Ishikawa (cell line): ENCODE results near the gene SLC6A6.

ENCODE experiments used
- CEBPB ChIP-seq: IDR thresholded peaks from 2 replicates; pipeline ENCODE4 v1.6.1; 2012
- CREB1 ChIP-seq: IDR thresholded peaks from 2 replicates; pipeline ENCODE4 v1.6.1; 2012; ENCODE audit warnings: low read depth
- EGR1 ChIP-seq: IDR thresholded peaks from 2 replicates; pipeline ENCODE4 v1.6.1; 2012
- EP300 ChIP-seq: IDR thresholded peaks from 2 replicates; pipeline ENCODE4 v1.6.1; 2012; ENCODE audit warnings: borderline replicate concordance
- NFIC ChIP-seq: IDR thresholded peaks from 2 replicates; pipeline ENCODE4 v1.6.1; 2012
- RAD21 ChIP-seq: IDR thresholded peaks from 2 replicates; pipeline ENCODE4 v1.6.1; 2012; ENCODE audit warnings: low read depth
- TAF1 ChIP-seq: IDR thresholded peaks from 2 replicates; pipeline ENCODE4 v1.6.1; 2012; ENCODE audit warnings: low read depth, mild to moderate bottlenecking
- TCF12 ChIP-seq: IDR thresholded peaks from 2 replicates; pipeline ENCODE4 v1.6.1; 2012; ENCODE audit warnings: low read depth
- YY1 ChIP-seq: IDR thresholded peaks from 2 replicates; pipeline ENCODE4 v1.6.1; 2012; ENCODE audit warnings: low read depth
- ZBTB7A ChIP-seq: IDR thresholded peaks from 2 replicates; pipeline ENCODE4 v1.6.1; 2012; ENCODE audit warnings: low read depth
- TF ChIP-seq, protein P1 (sequence below): IDR thresholded peaks from 2 replicates; pipeline ENCODE4 v1.6.1; 2012; ENCODE audit warnings: low read depth, mild to moderate bottlenecking
- TF ChIP-seq, protein P2 (sequence below): IDR thresholded peaks from 2 replicates; pipeline ENCODE4 v1.6.1; 2012

DNA sequence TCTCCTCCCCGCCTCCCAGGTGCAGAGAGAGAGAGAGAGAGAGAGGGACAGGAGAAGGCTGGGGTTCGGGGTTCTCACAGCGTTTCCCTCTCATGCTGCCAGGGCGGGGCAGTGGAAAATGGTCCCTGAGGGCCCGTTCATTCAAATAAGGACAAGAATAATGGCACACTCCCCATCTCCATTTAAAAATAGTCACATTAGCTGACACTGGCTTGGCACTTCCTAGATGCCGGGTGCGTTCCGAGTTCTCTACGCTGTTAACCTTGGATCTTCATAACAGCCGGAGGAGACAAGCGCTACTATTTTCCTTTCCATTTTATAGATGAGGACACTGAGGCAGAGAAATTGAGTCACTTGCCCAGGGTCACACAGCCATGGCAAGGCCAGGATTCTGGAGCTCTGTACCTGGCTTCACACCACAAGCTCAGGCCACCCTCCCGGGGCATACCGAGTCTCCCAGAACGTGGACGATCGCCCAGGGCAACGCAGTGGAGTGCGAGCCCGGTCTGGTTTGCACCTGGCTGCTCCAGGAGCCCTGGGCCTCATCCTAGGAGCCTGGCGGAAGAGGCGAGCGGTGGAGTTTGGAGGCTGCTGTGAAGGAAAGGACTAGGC, 608 bp upstream of the SLC6A6 start:
- TF ChIP-seq, protein P1, sequence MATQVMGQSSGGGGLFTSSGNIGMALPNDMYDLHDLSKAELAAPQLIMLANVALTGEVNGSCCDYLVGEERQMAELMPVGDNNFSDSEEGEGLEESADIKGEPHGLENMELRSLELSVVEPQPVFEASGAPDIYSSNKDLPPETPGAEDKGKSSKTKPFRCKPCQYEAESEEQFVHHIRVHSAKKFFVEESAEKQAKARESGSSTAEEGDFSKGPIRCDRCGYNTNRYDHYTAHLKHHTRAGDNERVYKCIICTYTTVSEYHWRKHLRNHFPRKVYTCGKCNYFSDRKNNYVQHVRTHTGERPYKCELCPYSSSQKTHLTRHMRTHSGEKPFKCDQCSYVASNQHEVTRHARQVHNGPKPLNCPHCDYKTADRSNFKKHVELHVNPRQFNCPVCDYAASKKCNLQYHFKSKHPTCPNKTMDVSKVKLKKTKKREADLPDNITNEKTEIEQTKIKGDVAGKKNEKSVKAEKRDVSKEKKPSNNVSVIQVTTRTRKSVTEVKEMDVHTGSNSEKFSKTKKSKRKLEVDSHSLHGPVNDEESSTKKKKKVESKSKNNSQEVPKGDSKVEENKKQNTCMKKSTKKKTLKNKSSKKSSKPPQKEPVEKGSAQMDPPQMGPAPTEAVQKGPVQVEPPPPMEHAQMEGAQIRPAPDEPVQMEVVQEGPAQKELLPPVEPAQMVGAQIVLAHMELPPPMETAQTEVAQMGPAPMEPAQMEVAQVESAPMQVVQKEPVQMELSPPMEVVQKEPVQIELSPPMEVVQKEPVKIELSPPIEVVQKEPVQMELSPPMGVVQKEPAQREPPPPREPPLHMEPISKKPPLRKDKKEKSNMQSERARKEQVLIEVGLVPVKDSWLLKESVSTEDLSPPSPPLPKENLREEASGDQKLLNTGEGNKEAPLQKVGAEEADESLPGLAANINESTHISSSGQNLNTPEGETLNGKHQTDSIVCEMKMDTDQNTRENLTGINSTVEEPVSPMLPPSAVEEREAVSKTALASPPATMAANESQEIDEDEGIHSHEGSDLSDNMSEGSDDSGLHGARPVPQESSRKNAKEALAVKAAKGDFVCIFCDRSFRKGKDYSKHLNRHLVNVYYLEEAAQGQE: no peak
- no peak for TF ChIP-seq EP300
- TF ChIP-seq, protein P2, sequence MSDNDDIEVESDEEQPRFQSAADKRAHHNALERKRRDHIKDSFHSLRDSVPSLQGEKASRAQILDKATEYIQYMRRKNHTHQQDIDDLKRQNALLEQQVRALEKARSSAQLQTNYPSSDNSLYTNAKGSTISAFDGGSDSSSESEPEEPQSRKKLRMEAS: no peak
- no peak for TF ChIP-seq YY1
- TF ChIP-seq CREB1: no peak
- no peak for TF ChIP-seq NFIC
- TF ChIP-seq CEBPB: no peak
- no peak for TF ChIP-seq ZBTB7A
- TF ChIP-seq RAD21: no peak
- TF ChIP-seq TAF1: no peak
- no peak for TF ChIP-seq EGR1
- no peak for TF ChIP-seq TCF12
